ENCODE measurements around the gene YIPF5.

DNA sequence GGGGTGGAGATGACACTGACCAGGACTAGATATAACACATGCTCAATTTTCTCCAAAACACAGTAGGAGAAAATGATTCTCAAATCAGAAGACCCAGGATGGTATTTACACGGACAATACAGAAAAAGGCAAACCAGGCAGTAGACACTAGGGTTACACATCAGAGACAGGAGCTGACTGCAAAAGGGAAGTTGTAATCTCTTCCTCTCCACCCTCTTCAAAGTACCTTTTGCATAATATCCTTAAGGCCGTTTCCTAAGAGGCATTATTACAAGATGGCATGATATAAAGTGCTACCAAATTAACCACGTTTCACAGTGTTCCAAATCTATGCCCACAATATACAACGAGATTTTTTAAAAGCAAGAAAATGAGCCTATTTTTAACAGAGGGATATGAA, 39.2 kb downstream of the YIPF5 start:
- TF ChIP-seq, protein P1, sequence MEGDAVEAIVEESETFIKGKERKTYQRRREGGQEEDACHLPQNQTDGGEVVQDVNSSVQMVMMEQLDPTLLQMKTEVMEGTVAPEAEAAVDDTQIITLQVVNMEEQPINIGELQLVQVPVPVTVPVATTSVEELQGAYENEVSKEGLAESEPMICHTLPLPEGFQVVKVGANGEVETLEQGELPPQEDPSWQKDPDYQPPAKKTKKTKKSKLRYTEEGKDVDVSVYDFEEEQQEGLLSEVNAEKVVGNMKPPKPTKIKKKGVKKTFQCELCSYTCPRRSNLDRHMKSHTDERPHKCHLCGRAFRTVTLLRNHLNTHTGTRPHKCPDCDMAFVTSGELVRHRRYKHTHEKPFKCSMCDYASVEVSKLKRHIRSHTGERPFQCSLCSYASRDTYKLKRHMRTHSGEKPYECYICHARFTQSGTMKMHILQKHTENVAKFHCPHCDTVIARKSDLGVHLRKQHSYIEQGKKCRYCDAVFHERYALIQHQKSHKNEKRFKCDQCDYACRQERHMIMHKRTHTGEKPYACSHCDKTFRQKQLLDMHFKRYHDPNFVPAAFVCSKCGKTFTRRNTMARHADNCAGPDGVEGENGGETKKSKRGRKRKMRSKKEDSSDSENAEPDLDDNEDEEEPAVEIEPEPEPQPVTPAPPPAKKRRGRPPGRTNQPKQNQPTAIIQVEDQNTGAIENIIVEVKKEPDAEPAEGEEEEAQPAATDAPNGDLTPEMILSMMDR (conservative IDR thresholded peaks at IDR 0.05; ENCODE audit: low read depth, low read length) = no peak
- no peak for TF ChIP-seq EZH2 (IDR thresholded peaks at IDR 0.05; ENCODE audit: borderline replicate concordance, low read depth, low read length, poor library complexity, severe bottlenecking)

All from A673 (cell line).